GM18526 (cell line): Measurements from ENCODE around the gene TLCD3A.

Source experiments
- POLR2A ChIP-seq: IDR thresholded peaks from 3 replicates; pipeline ENCODE4 v1.6.1; 2011; ENCODE audit not compliant: insufficient read length; ENCODE audit errors: extremely low read depth

The TLCD3A gene

DNA sequence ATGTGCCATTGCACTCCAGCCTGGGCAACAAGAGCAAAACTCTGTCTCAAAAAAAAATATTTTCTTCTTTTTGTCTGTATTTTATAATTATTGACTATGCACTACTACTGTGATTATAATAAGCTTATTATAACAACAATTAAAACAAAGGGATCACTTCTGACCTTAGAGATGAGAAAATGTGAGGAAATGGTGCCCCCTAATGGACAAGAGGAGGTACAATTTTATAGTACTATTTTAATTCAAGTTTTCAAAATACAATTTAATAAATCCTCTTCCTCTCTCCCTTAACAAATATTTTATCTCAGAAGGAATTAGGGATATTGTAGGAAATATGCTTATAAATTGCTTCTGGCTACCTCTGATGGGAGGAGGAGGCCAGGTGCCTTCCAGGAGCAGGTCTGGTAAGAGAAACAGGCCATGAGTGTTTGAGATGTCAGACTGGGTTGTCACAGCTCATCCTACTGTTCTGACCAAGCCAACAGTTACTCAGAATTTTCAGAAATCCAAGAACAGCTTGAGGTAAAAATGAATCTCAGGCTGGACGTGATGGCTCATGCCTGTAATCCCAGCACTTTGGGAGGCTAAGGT lies 31.8 kb upstream of the TLCD3A start:
- TF ChIP-seq POLR2A: no peak

DNA sequence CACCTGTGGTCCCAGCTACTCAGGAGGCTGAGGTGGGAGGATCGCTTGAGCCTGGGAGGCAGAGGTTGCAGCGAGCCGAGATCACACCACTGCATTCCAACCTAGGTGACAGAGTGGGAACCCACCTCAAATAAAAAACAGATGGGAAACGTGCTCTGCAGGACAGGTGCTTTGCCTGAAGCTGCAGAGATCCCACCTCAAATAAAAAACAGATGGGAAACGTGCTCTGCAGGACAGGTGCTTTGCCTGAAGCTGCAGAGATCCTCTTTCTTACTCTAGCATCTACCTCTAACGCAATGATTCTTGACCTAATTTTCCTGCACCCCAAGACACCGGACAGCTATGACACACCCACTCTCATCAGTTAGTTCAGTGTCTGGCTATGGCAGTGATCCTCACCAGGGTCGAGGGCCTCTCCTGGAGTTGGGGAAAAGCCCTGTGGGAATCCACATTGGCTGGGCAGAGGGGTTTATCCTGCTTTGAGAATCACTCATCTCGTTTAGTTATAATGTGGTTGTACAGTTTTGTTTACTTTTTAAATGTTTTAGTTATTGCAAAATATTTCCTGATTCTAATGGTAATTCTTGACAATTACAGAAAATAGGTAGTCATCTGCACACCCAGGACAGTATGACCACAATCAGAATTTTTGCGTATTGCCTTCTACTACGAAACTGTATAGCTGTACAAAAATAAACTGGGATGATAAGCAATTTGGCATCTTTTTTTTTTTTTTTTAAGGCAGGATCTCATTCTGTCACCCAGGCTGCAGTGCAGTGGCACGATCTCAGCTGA lies 29.1 kb upstream of the TLCD3A start:
- no peak for TF ChIP-seq POLR2A

DNA sequence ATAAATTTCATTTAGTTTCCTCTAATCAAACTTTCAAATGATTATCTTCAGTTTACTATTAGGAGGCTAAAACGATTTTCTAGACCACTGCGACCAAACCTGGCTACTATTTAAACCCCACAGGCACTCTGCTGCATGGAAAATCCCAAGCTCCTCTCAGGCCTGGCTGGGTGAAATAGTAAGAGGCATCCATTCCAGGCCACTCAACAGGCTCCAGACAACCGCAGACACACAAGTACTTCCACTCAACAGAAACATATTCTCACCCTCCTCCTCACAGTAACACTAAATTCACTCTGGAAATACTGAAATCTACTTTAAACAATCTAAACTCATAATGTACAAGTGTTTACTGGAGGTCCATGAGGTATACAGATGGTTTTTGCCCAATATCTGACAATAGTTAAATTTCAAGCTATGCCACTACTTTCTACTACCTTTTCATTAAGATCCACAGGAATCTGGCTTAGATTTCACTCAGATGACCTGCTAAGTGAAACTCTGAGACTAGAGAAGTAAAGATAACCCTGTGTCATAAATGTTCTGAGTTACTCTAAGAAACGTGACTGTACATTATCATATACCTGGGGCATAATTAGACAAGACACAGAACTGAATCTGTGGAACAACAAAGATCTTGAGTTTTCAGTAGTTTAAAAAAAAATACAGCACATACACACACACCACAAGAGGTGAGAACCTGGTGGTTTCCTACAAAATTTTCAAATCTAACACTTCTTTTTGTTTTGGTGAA lies 28.1 kb upstream of the TLCD3A start:
- TF ChIP-seq POLR2A: no peak

- no peak for TF ChIP-seq POLR2A
Observed at GRCh38 chr17:705011-705410, 27.4 kb upstream of the TLCD3A start.

DNA sequence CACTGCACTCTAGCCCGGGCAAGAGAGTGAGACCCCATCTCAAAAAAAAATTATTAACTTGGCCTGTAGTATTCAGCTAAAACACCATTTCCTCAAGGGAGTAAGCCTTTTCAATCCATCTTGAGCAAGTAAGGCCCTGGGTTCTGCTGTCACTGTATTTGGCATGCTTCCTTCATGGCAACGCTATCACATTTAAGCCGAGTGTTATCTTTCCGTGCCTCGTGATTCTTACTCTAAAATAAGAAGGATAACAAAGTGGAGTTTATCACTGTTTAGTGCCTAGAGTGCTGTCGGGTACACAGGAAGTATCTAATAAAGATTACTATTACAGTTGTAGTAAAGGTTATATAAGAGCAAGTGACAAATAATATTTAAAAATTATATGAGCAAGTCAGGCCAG lies 26.5 kb upstream of the TLCD3A start:
- TF ChIP-seq POLR2A: no peak

- no peak for TF ChIP-seq POLR2A
Observed at GRCh38 chr17:708132-708531, 24.3 kb upstream of the TLCD3A start.

DNA sequence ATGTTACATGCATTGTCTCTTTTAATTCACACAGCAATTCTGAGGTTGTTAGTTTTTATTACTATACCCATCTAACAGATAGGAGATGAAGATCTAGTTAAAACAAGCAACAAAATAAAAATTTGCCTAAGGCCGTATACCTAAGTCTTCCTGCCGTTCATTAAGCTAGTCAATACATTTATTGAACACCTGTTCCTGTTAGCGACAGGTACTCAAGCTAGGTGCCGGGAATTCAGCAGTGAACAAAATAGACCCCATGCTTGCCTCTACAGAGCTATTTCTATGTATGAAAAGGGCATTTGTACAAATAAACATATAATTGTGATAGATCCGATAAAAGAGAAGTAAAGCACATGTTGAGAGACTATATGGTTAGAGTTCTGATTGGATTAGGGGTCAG lies 14.3 kb upstream of the TLCD3A start:
- TF ChIP-seq POLR2A: no peak

GRCh38 chr17:720706-721539 lies 11.5 kb upstream of the TLCD3A start:
- no peak for TF ChIP-seq POLR2A

GRCh38 chr17:721540-721937 lies 10.9 kb upstream of the TLCD3A start:
- TF ChIP-seq POLR2A: no peak

GRCh38 chr17:725084-725483 lies 7.3 kb upstream of the TLCD3A start:
- TF ChIP-seq POLR2A: no peak

- no peak for TF ChIP-seq POLR2A
Observed at GRCh38 chr17:725746-726145, 6.7 kb upstream of the TLCD3A start.

- TF ChIP-seq POLR2A: no peak
Observed at GRCh38 chr17:726271-726919, 6.0 kb upstream of the TLCD3A start.

DNA sequence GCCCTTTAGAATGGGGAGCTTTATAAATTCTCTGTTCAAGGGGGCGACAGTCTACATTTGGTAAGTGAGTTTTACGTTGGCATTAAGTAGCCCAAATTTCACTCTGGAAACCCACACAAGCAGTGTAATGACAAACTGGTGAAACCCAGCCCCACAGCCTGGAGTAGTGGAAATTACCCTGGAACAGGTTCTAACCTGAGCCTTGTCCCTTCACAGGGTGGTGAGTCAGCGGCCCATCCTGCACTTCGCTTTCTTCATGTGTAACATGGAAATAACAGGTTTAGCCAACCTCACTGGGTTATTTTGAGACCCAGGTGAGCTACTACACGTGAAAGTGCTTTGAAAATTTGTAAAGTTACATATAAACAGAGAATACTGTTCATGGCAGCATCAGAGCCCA lies 3.5 kb upstream of the TLCD3A start:
- TF ChIP-seq POLR2A: no peak

DNA sequence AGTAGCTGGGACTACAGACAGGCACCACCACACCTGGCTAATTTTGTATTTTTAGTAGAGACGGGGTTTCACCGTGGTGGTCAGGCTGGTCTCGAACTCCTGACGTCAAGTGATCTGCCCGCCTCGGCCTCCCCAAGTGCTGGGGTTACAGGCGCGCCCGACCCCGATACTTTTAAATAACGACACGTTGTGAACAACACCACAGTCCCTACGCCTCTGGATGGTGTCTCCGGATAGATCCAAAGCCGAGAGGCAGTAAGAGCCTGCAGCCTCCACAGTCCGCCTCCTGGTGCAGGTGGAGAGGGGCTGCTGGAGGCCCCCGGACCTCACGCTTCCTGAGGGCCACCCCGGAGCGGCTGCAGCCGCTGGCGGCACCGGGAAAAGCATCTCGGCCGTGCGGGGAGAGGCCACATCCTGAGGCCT lies 741 bp upstream of the TLCD3A start:
- TF ChIP-seq POLR2A: no peak
